Activated CD4-positive, alpha-beta T cell treated with anti-CD3 and anti-CD28 coated beads for 1 hour (primary cell): ENCODE data around the gene RCSD1.

Experiments
- DNase-seq: peaks from one replicate; pipeline ENCODE4 v3.0.0-alpha.2; 2020

Gene RCSD1

DNA sequence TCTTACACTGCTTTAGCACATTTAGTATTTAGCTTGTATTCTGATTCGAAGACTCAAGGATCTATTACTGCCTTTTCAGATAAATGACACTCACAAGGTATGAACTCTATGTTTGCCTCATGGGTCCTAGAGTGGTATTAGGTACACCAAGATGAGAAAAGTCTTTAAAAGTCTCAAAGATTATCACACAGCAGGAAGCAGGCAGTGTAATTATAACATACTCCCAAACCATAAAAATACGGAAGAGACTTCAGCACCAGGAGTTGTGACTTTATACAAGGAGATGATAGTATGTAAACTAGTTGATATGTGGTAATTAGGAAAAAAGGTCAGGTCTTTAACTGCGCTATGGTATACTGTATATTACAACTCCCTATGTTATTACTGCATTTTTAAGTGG is 11.2 kb upstream of the RCSD1 start:
- no peak for DNase-seq

DNA sequence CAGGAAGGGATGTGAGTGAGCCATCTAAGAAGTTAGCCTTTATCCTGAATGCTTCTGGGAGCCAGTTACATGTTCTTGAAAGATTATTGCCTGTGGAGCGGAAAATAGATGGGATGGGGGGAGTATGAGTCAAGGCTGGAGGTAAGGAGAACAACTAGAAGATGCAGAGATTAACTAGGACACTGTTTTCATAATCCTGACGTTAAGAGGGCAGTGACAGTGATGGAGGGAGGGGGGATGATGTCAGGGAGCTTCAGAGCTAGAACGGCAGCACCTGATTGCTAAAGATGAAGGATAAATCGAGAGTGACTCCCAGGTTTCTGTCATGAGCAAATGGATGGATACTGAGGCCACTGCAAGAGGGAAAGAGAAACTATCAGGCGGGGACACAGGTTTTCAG is 10.0 kb upstream of the RCSD1 start:
- DNase-seq, result no peak

DNA sequence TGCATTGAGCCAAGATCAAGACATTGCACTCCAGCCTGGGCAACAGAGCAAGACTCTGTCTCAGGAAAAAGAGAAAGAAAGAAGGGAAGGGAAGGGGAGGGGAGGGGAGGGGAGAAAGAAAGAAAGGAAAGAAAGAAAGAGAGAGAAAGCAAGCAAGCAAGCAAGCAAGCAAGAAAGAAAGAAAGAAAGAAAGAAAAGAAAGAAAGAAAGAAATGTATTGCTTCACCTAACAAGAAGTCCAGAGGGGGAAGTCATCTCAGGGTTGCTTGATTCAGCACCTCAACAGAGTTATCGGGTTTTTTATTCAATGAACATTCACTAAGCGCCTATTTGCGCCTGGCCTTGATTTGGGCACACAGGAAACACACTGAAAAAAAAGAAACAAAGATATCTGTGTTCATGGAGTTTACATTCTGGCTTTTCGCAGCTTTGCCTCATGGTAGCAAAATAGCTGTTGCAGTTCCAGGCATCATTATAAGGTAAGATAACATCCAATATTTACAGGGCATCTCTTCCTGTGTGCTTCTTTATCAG is 8.2 kb upstream of the RCSD1 start:
- no peak for DNase-seq

DNA sequence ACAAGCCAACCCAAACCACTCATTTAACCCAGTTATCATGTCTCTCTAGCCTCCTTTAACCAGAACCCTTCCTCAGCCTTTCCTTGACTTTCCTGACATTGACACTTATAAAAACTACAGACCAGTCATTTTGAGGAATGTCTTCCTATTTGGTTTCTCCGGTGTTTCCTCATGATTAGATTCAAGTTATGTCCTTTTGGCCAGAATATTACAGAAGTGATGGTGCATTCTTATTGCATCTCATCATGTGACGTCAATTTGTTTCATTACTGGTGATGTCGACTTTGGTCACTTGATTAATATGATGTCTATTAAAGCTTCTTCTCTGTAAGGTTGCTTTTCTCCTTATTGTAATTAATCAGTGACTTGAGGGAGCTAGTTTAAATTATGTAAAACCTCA is 6.1 kb upstream of the RCSD1 start:
- DNase-seq, result no peak

DNA sequence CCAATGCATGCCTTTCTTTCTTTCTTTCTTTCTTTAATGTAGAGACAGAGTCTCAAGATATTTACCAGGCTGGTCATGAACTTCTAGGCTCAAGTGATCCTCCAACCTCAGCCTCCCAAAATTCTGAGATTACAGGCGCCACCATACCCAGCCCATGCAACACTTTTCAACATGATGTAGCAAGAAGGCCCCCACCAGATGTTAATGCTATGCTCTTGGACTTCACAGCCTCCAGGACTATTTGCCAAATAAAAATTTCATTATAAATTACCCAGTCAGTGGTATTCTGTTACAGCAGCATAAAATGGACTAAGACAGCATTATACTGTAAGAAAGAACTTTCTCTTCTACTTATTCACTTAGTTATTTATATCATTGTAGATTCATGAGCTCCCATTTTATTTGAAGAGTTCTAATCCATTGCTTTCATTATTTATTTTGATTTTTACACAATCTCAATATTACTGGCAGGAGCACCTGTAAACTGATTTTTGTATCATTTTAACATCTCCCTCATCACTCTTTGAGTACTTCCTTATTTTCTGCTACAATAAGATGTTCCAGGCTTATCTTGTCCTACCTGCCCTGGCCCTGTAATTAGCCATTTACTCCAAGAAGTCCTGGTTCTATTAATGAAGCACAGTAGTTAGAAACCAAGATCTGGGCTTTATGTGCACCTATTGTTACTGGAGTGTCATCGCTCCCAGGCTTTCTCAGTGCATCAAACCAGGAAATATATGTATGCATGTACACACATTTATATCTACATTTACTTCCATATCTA is 4.8 kb upstream of the RCSD1 start:
- no peak for DNase-seq

DNA sequence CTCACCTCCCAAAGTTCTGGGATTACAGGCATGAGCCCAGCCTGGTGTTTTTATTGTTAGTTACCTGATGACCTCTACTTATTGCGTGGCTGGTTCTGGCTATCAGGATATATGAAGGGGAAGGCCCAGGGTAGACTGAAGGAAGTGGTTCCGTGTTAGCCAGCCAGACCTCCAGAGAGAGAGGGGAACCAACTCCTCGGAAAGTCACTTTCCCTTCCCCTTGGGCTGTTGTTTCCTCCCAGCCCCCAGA is 2.5 kb upstream of the RCSD1 start:
- no peak for DNase-seq

DNA sequence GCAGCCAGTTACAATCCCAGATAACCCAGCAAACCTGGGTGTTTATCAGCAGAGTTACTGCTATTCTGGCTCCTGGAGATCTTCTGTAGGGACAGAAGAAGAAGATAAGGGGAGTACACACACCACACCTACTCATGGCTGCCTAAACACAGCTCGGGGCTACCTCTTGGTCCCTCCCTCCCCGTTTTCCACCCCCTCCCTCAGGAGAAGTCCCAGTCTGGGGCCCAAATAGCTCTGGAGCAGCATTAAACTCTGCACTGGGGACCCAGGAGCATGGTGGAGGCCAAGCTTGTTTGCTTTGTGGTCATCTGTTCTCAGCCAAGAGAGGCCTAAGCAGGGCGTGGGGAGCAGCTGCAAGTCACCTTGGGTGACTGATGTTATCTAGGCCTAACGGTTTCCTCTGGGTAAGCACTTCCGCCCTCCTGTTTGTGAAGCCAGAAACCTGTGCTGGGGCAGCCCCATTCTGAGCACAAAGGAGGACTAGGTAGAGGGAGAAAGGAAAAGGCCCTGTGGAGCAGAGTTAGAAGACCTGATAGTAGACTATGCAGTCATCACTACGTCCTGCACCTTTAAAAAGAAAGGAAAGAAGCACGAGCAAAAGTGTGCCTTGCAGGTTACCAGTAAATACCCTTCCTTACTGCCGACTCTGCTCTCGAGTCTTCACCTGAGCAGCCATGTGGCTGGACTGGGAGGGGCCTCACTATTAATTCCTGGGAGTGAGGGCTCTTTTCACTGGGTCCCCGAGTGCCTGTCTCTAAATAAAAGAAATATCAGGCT is 2.0 kb upstream of the RCSD1 start:
- peak; percentile 50 for DNase-seq

DNA sequence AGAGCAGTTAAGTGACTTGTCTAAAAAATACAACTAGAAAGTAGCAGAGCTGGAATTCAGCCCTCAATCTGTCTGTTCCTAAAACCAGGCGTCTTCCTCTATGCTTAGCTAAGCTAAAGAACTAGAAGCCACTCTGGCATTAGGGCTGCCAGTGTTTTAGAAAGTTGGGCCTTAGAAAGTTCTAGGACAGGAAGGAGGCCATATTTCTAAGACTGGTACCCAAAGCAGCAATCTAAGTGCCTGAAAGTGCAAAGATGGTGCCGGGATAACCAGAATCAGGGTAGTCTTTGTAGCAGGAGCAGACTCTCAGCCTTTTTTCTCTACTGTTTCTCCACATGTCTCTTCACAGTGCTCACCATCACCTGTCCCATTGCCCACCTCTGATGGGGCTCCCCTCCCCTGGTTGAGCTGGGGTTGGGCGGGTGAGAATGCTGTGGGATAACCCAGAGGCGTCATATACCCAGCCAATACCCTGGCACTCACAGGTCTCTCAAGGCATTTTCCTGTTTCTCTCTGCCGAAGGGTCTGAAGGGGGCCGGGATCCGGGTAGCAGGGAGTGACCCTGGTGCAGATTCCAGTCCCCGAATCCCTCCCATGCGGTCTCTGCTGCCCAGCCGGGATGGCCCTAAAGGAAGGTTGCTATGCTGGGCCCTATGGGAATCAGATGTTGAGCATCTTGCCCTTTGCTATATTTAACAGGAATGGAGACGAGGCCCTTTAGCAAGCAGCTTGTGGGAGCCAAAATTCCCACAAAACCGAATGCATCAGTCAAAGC is 1.1 kb upstream of the RCSD1 start:
- no peak for DNase-seq

DNA sequence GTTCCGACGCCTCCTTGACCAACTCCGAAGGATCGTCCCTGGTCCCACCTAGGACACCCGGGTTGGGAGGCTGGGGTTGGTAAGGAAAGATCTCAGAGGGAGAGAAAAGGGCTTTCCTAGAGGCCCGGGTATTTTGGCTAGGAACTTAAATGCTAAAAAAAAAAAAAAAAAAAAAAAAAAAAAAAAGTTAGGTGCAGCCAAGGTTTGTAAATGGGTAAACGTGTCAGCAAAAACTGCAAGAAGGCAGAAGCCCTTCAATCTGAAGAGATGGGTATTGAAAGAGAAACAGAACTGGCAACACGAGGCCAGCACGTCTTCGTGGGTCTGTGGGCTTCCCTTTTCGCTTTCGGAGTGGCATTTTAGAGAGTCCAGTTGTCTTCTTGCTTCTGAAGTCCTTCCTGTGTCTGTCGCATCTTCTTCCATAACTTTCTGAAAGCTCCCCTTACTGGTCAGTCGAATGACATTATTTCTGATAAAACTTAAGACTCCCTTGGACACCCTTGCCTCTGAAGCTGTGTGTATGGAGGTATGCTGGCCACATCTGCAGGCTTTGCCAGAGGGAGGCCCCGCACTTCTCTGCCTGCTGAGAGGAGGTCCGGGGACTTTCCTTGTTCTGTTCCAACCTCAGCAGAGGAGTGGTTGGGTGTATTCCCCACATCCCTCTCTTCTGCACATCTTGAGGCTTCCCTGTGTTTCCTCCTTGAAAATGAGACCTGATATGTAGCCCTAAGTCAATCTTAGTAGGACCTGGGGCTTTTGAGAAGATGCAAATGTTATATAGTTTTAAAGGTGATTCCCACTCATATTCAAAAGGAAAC is 745 bp downstream of the RCSD1 start:
- no peak for DNase-seq

DNA sequence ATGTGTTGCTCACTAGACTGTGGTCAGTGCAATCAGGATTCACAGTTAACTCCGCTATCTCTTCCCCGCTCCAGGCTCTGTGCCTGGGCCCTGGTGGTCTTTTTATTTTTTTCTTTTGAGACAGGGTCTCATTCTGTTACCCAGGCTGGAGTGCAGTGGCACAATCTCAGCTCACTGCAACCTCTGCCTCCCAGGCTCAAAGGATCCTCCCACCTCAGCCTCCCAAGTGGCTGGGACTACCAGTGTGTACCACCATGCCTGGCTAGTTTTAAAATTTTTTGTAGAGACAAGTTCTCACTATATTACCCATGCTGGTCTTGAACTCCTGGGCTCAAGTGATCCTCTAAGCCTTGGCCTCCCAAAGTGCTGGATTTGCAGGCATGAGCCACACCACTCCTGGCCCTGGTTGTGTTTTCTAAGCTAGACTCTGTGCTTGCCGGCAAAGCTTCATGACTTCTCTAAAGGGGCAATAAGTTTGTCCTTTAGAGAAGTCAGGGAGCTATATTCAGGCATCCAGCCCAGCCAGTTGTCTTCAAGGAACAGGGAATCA is 1.4 kb downstream of the RCSD1 start:
- no peak for DNase-seq

DNA sequence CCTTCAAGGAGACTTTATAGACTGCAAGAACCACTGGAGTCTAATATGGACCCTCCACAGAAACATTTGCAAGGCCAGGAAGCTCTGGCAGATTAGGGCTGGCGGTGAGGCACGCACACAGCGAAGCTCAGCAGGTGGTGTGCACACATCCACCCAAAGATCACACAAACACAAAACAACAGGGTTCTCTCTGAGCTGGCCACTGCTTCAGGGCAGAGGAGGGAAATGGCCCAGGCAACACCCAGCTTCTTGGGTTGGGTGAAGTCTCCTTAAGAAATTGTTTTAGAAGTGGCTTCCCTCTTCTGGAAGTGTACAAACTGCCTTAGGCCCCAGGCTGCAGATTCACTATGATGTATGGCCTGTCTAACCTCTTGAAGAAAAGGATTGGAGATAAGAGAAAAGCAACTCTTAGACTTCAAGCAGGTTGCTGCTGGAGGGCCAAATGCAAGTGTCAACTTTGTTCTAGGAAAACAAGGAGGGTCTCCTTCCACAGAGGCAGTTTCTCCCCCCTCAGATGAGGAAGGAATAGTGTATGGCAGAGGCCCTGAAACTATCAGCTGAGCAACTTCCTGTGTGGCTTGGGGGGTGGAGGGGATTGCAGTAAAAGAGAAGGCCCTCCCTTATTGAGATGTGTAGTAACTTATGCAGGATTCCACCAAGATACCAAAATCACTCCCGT is 2.0 kb downstream of the RCSD1 start:
- DNase-seq, result no peak

DNA sequence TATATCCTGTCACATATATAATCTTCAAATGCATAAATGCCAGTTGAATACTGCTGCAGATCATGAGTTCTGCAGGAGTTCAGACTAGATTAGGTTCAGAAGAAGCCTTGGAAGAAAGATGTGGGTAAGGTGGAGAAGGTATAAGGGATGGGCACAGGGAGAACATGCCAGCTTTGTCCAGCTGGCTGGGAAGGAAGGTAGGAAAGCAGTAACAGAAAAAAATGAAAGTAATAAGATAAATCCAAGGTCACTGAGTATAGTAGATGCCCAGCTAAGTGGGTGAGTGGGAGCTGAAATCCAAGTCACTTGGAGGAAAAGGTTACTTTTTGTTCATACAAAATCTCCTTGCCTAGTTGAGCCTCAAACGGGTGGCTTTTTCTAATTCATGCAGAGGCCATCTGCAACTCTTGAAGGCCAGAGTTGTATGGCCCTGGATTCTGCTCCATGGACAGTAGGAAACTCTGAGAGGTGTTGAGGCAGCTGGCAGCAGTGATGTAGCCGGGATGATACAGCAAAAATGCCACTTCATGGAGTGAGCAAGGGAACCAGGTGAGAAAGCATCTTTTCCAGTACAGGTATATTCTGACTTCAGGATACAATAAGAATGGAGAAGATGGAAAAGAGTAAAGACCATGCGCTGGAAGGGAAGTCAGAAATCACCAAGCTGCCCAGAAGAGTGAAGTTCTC is 3.4 kb downstream of the RCSD1 start:
- DNase-seq, result no peak

DNA sequence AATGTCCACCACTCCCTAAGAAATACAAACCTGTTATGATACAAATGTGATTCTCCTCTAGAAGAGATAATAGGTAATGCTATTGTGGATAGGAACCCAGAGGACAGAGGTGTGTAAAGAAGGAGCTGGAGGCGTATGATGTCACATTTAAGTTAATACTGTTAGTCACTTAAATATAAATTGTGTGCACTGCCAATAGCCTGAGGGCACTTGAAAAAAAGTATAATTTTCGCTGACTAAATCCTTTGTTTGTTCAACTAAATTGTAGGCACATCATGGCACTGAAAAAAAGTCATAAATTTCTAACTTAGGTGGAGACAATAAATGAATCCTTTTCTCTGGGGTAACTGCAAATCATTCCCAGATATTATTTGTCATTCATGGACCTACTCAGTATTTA is 4.4 kb downstream of the RCSD1 start:
- DNase-seq, result no peak

DNA sequence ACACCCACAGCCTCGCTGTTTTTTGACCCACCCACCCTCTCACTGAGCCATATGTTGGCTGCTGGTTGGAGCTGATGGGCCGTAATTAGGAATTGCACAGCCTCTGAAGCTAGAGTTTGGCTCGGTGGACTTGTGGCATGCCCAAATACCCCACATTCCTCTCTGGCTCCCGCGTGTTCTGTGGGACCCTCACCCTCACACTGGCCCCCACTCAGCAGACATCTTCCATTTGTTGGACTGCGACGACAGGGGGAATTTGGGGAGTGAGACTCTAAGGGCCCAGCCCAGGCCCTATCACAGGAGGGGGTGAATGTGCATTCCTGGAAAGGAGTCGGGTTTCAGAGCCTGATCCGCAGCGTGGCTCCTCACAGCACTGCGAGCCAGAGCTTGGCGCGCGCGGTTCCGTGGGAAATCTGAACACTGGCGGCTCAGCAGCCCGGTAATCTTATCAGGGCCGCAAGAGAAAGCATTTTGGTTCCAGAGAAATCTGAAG is 5.2 kb downstream of the RCSD1 start:
- no peak for DNase-seq

DNA sequence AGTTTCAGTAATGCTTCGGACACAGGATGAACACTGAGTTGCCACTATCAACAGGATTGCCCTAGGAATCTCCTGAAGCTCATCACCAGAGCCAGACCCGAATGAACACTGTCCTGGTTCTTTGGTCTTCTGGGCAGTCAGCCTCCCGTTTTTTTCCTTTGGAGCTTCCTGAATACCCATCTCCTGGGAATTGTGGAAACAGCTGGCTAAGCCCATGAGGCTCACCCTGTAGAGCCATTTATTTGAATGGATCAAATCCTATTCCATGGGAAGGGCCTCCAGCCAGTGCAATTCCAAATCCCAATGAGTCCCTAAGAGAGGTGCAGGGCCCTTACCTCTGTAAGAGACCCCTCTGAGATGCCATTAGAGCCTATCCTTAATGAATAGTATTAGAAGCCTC is 5.9 kb downstream of the RCSD1 start:
- no peak for DNase-seq

DNA sequence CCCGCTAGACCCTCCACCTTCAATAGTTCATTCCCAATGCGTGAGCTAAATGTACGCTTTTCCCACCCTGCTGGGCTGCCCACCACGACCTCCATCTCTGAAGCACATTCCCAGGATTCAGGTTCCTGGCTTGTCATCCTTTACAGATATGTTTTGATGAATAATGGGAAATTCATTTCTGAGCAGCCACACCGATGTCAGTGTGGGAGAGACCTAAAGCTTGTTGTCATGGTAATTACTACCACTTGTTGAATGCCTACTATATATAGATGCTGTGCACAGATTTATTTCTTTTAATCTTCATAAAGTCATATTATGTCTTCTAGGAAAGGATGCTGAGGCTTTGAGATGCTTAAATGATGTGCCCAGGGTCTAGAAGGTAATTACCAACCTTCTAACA is 8.0 kb downstream of the RCSD1 start:
- no peak for DNase-seq

DNA sequence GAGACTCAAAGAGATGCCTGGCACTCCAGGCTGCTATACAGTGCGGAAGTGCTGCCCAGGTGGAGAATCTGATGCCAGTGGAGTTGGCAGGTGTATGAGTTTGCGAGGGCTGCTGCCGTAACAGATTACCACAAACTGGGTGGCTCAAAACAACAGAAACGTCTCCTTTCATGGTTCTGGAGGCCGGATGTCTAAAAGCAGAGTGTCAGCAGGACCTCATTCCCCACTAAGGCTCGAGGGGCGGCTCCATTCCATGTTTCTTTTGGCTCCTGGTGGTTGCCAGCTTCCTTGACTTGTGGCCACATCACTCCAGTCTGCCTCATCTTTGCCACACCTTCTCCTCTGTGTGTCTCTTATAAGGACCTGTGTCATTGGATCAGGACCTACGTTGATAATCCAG is 10.0 kb downstream of the RCSD1 start:
- DNase-seq, result no peak

DNA sequence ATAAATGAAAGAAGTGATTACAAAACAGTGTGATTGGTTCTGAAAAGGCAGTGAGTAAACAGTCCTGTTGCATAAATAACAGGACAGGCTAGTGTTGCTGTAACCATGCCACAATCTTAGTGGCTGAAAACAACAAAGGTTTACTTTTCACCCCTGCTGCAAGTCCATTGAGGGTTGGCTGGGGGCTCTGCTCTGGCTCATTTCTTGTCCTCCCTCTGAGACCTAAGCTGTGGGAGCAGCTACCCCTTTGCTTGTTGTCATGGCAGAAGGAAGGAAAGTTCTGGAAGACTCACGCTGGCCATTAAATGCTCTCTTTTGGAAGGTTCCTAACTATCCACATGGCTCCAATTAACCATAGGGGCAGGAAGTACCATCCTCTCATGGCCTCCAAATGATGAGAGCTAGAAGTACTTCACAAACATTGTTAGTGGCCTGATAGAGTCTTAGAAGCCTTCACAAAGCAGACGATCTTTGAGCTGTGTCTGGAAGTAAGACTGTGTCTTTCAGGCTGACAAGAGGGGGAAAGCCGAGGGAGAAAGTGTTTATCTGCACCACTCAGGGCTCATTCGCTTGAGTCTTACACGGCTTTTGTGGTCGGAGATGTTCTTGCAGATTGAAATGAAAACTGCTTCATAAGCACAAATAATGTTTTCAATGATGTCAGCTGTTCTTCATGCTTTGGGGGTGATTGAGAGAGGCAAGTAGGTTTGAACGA is 11.9 kb downstream of the RCSD1 start:
- no peak for DNase-seq

DNA sequence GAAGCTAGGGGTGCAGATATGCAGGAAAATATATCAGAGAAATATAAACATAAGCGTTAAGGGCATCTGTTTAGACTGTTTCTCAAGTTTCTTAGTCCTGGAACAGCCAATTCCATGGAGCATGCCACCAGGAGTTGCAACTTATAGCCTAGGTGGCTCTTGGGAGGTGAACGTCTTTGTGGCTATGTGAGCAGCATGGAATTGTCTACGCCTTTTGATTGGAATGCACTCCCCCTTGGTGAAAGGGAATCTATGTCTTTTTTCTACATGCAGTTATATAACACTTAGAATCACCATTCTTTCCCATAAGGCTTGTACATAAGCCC is 12.4 kb downstream of the RCSD1 start:
- DNase-seq, result no peak

DNA sequence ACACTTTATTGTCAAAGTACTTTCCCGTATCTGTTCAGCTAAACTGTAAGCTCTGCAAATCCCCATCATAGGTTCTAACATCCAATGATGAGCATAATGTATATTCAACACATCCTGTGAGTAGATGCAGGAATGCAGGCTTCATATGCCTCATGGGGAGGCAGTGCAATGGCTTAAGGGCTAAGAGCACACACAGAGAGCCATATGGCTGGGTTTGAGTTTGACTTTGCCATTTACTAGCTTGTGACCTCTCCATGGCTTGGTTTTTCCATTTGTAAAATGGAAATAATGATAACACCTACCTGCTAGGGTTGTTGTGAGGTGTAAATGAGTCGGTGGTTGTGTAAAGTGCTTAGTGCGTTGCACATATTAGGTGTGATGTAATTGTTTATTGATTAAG is 13.4 kb downstream of the RCSD1 start:
- DNase-seq, result no peak

DNA sequence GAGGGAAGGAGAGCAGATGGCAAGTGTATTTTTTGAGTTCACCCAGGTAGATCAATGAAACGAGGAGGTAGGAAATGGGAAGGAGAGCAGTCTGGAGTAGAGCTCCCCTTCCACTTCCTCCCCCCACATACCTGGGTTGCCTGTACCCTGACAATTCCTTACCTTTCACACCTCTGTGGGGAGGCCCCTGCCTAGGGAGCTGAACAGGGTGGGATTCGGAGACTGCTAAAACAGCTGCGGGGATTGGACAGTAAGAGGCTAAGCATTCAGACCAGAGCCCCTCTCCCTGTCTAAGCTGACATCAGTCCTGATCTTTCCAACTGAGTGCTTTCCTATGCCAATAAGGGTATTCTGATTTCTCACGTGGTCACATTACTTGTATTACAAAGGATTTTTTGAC is 14.5 kb downstream of the RCSD1 start:
- DNase-seq, result no peak
